ENCODE data around the gene TBC1D5.

TBC1D5 gene

GRCh38 chr3:17194116-17194515 is 548.3 kb downstream of the TBC1D5 start:
- DNase-seq, result no peak

- DNase-seq, result no peak
These were observed 549.4 kb downstream of the TBC1D5 start for GRCh38 chr3:17192995-17193394.

- no peak for DNase-seq
These were observed 551.9 kb downstream of the TBC1D5 start for GRCh38 chr3:17190353-17191078.

- no peak for DNase-seq
These were observed 554.1 kb downstream of the TBC1D5 start for GRCh38 chr3:17188378-17188777.

- DNase-seq, result no peak
These were observed 554.7 kb downstream of the TBC1D5 start for GRCh38 chr3:17187589-17188184.

GRCh38 chr3:17183951-17184550 is 558.4 kb downstream of the TBC1D5 start:
- DNase-seq, result no peak

- no peak for DNase-seq
These were observed 560.3 kb downstream of the TBC1D5 start for GRCh38 chr3:17182166-17182565.

- DNase-seq, result no peak
These were observed 561.0 kb downstream of the TBC1D5 start for GRCh38 chr3:17181413-17181907.

- DNase-seq, result no peak
These were observed 562.8 kb downstream of the TBC1D5 start for GRCh38 chr3:17179381-17180205.

- no peak for DNase-seq
These were observed 565.7 kb downstream of the TBC1D5 start for GRCh38 chr3:17176757-17177156.

- no peak for DNase-seq
These were observed 567.1 kb downstream of the TBC1D5 start for GRCh38 chr3:17175187-17175807.

- no peak for DNase-seq
These were observed 576.1 kb downstream of the TBC1D5 start for GRCh38 chr3:17166369-17166768.

- no peak for DNase-seq
These were observed 580.3 kb downstream of the TBC1D5 start for GRCh38 chr3:17162116-17162515.

GRCh38 chr3:17160597-17160996 is 581.8 kb downstream of the TBC1D5 start:
- no peak for DNase-seq

- no peak for DNase-seq
These were observed 583.3 kb downstream of the TBC1D5 start for GRCh38 chr3:17158941-17159682.

- no peak for DNase-seq
These were observed 584.7 kb downstream of the TBC1D5 start for GRCh38 chr3:17157713-17158112.

- no peak for DNase-seq
These were observed 585.6 kb downstream of the TBC1D5 start for GRCh38 chr3:17156864-17157263.

GRCh38 chr3:17155951-17156350 is 586.5 kb downstream of the TBC1D5 start:
- no peak for DNase-seq

- DNase-seq, result no peak
These were observed 587.5 kb downstream of the TBC1D5 start for GRCh38 chr3:17154941-17155340.

GRCh38 chr3:17154221-17154620 is 588.2 kb downstream of the TBC1D5 start:
- DNase-seq, result no peak

GRCh38 chr3:17153209-17153608 is 589.2 kb downstream of the TBC1D5 start:
- no peak for DNase-seq
